ENCODE measurements around the gene FAM118B.

DNA sequence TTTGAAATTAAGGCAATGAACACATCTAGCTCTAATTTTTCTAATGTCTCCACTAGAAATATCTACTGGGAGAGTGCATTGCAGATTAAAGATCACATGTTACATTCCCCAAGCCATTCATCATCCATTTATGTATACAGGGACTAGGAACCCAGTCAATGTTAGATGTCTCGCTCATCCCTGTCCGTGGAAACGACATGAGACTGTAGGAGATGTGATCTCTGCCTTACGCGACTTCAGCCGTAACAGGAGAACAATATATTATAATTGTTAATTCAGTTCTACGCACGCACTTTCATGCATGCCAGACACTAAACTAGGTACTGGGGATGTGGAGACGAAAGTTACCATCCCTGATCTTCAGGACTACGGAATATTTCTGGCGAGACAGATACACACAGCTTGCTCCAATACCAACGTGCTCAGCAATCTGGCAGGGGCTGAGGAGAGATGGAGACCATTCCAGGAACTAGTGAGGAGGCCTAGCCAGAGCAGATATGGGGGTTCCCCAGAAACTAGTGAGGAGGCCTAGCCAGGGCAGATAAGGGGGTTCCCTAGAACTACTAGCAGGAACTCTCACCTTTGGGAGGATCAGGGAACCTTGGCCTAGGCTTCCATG, 93.0 kb downstream of the FAM118B start:
- TF ChIP-seq CTCF (IDR thresholded peaks at IDR 0.05; ENCODE audit: low read depth, low read length) (no peak), POLR2A (IDR thresholded peaks at IDR 0.05; ENCODE audit: extremely low read depth, insufficient read length) (no peak), MAX (IDR thresholded peaks at IDR 0.05; ENCODE audit: low read depth, low read length) (no peak)
